H1 (cell line): ENCODE measurements around the gene EAF2. TPM values are rescaled to one million over a fixed set of nuclear protein-coding genes. Genes with fewer than 3 reads are reported as not detected.

Experiments
- ATF2 ChIP-seq: IDR thresholded peaks from 2 replicates; pipeline ENCODE4 v1.6.1; 2012; ENCODE audit warnings: low read length, inconsistent platforms
- CBX8 ChIP-seq: fragments of 300-800, 300-1000 bp; sonication (generic); IDR thresholded peaks from 2 replicates; pipeline ENCODE4 v1.7.1; 2016; ENCODE audit warnings: low read depth, low read length, borderline replicate concordance
- CHD7 ChIP-seq: fragments of 300-600 bp; sonication (generic); IDR thresholded peaks from 2 replicates; pipeline ENCODE4 v1.7.1; 2012; ENCODE audit warnings: low read length, moderate library complexity, mild to moderate bottlenecking, inconsistent platforms; ENCODE audit not compliant: insufficient replicate concordance
- GTF2F1 ChIP-seq: IDR thresholded peaks from 2 replicates; pipeline ENCODE4 v1.6.1; 2012; ENCODE audit warnings: low read depth, low read length, improper control_type of control experiment, borderline replicate concordance
- NANOG ChIP-seq: IDR thresholded peaks from 2 replicates; pipeline ENCODE4 v1.6.1; 2011; ENCODE audit warnings: low read length, low read depth, mild to moderate bottlenecking, inconsistent platforms; ENCODE audit not compliant: insufficient read depth, poor library complexity, severe bottlenecking
- polyA plus RNA-seq, 7 experiments: library from polyadenylated mRNA; depleted of rRNA in 3 of 7; stranded (reverse) in 5 of 7; unstranded in 2 of 7; fragments of >200 nt in 5 of 7; fragments of 200-250 nt in 2 of 7; gene quantifications; 1 replicate in 5 of 7; 2 replicates in 1 of 7; 4 replicates in 1 of 7; pipeline versions ENCODE4 v1.2.1 to v1.2.3, GENCODE V29; 2011 to 2013; ENCODE audit warnings: missing spikeins in 2 of 7, mixed read lengths in 2 of 7
- total RNA-seq: library from RNA; stranded (reverse); fragmentation: NEBNext Ultra II Directional; extraction: Animal tissue kit (Norgen Biotek cat#: 25700); gene quantifications from 2 replicates; pipeline ENCODE4 v1.2.1, GENCODE V29; 2021
- TF ChIP-seq, protein P1 (sequence below): IDR thresholded peaks from 2 replicates; pipeline ENCODE4 v1.6.1; 2012; ENCODE audit warnings: inconsistent platforms

Gene EAF2
- total and polyA plus RNA-seq, 2 of the 8 experiments (the other 6 are each of a cell fraction or from before 2014, with no cell fraction given), result 3.6 to 6.6 TPM

GRCh38 chr3:121852256-121852655 lies 17.2 kb downstream of the EAF2 start (continued):
- TF ChIP-seq CHD7 (no peak), NANOG (no peak), ATF2 (no peak), CBX8 (no peak), GTF2F1 (no peak)
- TF ChIP-seq, protein P1, sequence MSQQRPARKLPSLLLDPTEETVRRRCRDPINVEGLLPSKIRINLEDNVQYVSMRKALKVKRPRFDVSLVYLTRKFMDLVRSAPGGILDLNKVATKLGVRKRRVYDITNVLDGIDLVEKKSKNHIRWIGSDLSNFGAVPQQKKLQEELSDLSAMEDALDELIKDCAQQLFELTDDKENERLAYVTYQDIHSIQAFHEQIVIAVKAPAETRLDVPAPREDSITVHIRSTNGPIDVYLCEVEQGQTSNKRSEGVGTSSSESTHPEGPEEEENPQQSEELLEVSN, result no peak
